GM12892 (cell line): ENCODE measurements around the gene HSBP1.

Experiments
- POLR2A ChIP-seq: IDR thresholded peaks from 2 replicates; pipeline ENCODE4 v1.6.1; 2011; ENCODE audit warnings: low read depth, low read length, control low read depth
- POLR2AphosphoS5 ChIP-seq: IDR thresholded peaks from 2 replicates; pipeline ENCODE4 v1.6.1; 2011; ENCODE audit warnings: low read depth, low read length, control low read depth
- TAF1 ChIP-seq: IDR thresholded peaks from 2 replicates; pipeline ENCODE4 v1.6.1; 2011; ENCODE audit warnings: low read depth, mild to moderate bottlenecking, control low read depth, low read length, borderline replicate concordance

DNA sequence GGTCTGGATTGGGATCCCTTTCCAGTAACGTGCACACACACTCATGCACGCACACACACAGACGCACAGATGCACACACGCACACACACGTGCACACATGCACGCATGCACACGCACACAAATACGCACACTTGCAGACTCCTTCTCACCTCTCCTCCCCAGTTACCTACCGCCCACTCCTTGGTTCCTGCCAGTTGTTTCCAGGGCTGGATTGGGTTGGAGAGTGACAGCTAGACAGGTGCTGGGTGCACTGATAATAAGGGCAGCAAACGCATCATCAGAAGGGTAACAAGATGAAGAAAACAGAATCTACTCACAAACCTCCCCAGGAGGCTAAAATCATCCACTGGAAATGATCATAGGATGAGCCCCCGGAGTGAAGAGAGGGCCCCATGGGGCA lies 45.0 kb downstream of the HSBP1 start:
- TF ChIP-seq POLR2AphosphoS5 (no peak), POLR2A (no peak), TAF1 (no peak)
